HCT116 (cell line): ENCODE data around the gene FAM118A. TPM values are rescaled to one million over a fixed set of nuclear protein-coding genes. Genes with fewer than 3 reads are reported as not detected.

Source experiments
- ATAC-seq: fragments of 200-7000 bp; cut with Tn5 transposase; 2 replicates; pipeline ENCODE4 v1.9.1; 2020; ENCODE audit warnings: mild to moderate bottlenecking, moderate library complexity
- BruUV-seq: library from RNA; stranded (reverse); fragments of 400-500 nt; replicated peaks from 2 replicates; lab custom pipeline; 2021; lab: Mats Ljungman, UMichigan
- CTCF ChIA-PET: fragments of 300-600 bp; sonication (Branson Sonifier 250); formaldehyde crosslinking; loops from one replicate; lab custom pipeline; 2021; ENCODE audit warnings: antibody characterized with exemption; lab: Charles Lee
- POLR2A ChIA-PET: fragments of 300-600, 350-600 bp; sonication (Branson Sonifier 250); formaldehyde crosslinking; loops from one replicate; lab custom pipeline; 2021; ENCODE audit warnings: antibody characterized with exemption; lab: Charles Lee
- RAD21 ChIA-PET, 2 experiments: fragments of 300-600 bp; sonication (Branson Sonifier 250); formaldehyde crosslinking; loops; one replicate each; lab custom pipeline; 2023; ENCODE audit warnings: low total read pairs in 2 of 2; ENCODE audit not compliant: uncharacterized antibody in 2 of 2, unreplicated experiment in 2 of 2, low non-redundant PET in 1 of 2; lab: Charles Lee
- DNase-seq: peaks from one replicate; pipeline ENCODE4 v3.0.0-alpha.2; 2010; ENCODE audit warnings: low read depth, low spot score
- H2AFZ ChIP-seq: fragments of 200-600 bp; shearing (Covaris generic), sonication (generic); 2 replicates; pipeline ENCODE4 v1.6.1; 2017; ENCODE audit warnings: low read depth, mixed run types, mixed read lengths, antibody characterized with exemption, low read length; ENCODE audit not compliant: poor library complexity, severe bottlenecking
- H3K27ac ChIP-seq: 2 replicates; pipeline ENCODE4 v1.5.1; 2012; ENCODE audit warnings: low read depth, low read length
- H3K27me3 ChIP-seq: fragments of 200-600 bp; sonication (generic); 2 replicates; pipeline ENCODE4 v1.6.1; 2016; ENCODE audit warnings: mixed run types, low read length, mixed read lengths; ENCODE audit not compliant: insufficient read depth
- H3K36me3 ChIP-seq, 2 experiments: fragments of 200-500 bp in 1 of 2; fragments of 200-600 bp in 1 of 2; sonication (Bioruptor generic) in 1 of 2; sonication (generic) in 1 of 2; 2 replicates each; pipeline versions ENCODE4 v1.5.1 to v1.6.1; 2014 to 2016; ENCODE audit warnings: low read length in 2 of 2, inconsistent platforms in 1 of 2, mixed read lengths in 1 of 2, mixed run types in 1 of 2; ENCODE audit not compliant: insufficient read depth in 2 of 2, control insufficient read depth in 1 of 2
- H3K4me1 ChIP-seq, 2 experiments: fragments of 200-600 bp in 1 of 2; sonication (generic) in 1 of 2; 2 replicates each; pipeline versions ENCODE4 v1.5.1 to v1.6.1; 2012 to 2017; ENCODE audit warnings: low read length in 2 of 2, inconsistent platforms in 1 of 2, mild to moderate bottlenecking in 1 of 2, mixed read lengths in 1 of 2, mixed run types in 1 of 2, moderate library complexity in 1 of 2; ENCODE audit not compliant: insufficient read depth in 2 of 2, control insufficient read depth in 1 of 2
- H3K4me2 ChIP-seq: fragments of 200-600 bp; sonication (generic); 2 replicates; pipeline ENCODE4 v1.6.1; 2017; ENCODE audit warnings: mixed run types, low read length, mixed read lengths
- H3K4me3 ChIP-seq, 2 experiments: fragments of 200-600 bp in 1 of 2; sonication (generic) in 1 of 2; replicated peaks in 1 of 2; 2 replicates each; pipeline ENCODE4 v1.5.1; 2011 to 2016; ENCODE audit warnings: low read length in 2 of 2, control low read depth in 1 of 2, low read depth in 1 of 2, mild to moderate bottlenecking in 1 of 2, mixed read lengths in 1 of 2, mixed run types in 1 of 2
- H3K79me2 ChIP-seq: fragments of 200-600 bp; sonication (generic); 2 replicates; pipeline ENCODE4 v1.6.1; 2017; ENCODE audit warnings: mild to moderate bottlenecking, mixed run types, low read length, moderate library complexity, mixed read lengths; ENCODE audit not compliant: insufficient read depth
- H3K9ac ChIP-seq: fragments of 200-600 bp; sonication (generic); 2 replicates; pipeline ENCODE4 v1.6.1; 2016; ENCODE audit warnings: low read length, mixed read lengths
- H3K9me2 ChIP-seq: fragments of 200-600 bp; sonication (generic), shearing (Covaris generic); 2 replicates; pipeline ENCODE4 v1.6.1; 2017; ENCODE audit warnings: mixed run types, mild to moderate bottlenecking, moderate library complexity; ENCODE audit not compliant: insufficient read depth
- H3K9me3 ChIP-seq, 2 experiments: fragments of 200-500 bp in 1 of 2; fragments of 200-600 bp in 1 of 2; sonication (Bioruptor generic) in 1 of 2; sonication (generic) in 1 of 2; 2 replicates each; pipeline ENCODE4 v1.6.1; 2014 to 2017; ENCODE audit warnings: low read length in 2 of 2, mixed read lengths in 2 of 2, inconsistent platforms in 1 of 2, low read depth in 1 of 2, mild to moderate bottlenecking in 1 of 2, mixed run types in 1 of 2, moderate library complexity in 1 of 2; ENCODE audit not compliant: control insufficient read depth in 1 of 2, insufficient read depth in 1 of 2
- H4K20me1 ChIP-seq: fragments of 200-600 bp; sonication (generic), shearing (Covaris generic); 2 replicates; pipeline ENCODE4 v1.6.1; 2017; ENCODE audit warnings: mixed run types, mild to moderate bottlenecking, moderate library complexity; ENCODE audit not compliant: insufficient read depth
- EZH2phosphoT487 ChIP-seq: fragments of 200-600 bp; IDR thresholded peaks from 2 replicates; pipeline ENCODE4 v1.6.1; 2018; ENCODE audit warnings: antibody characterized with exemption, borderline replicate concordance
- POLR2AphosphoS5 ChIP-seq: IDR thresholded peaks from 2 replicates; pipeline ENCODE4 v1.6.1; 2011; ENCODE audit warnings: mild to moderate bottlenecking, low read depth, low read length, moderate library complexity
- SIN3A ChIP-seq: IDR thresholded peaks from 2 replicates; pipeline ENCODE4 v1.6.1; 2012; ENCODE audit warnings: low read depth
- SP1 ChIP-seq: IDR thresholded peaks from 2 replicates; pipeline ENCODE4 v1.6.1; 2012; ENCODE audit warnings: low read depth
- ZFX ChIP-seq: fragments of 450-650 bp; IDR thresholded peaks from 2 replicates; pipeline ENCODE4 v1.6.1; 2017
- ZNF274 ChIP-seq: fragments of 200-500 bp; sonication (Bioruptor generic); IDR thresholded peaks from 2 replicates; pipeline ENCODE4 v1.6.1; 2014; ENCODE audit warnings: mild to moderate bottlenecking, low read depth, low read length, inconsistent platforms
- intact Hi-C: fragments of 100-400 bp; cut with micrococcal nuclease; formaldehyde crosslinking; loops from 2 replicates; pipeline ENCODE4 v1.10.0; 2022
- total RNA-seq: library from RNA; stranded (reverse); gene quantifications from one replicate; pipeline ENCODE4 v1.2.1, GENCODE V29; 2021; ENCODE audit not compliant: unreplicated experiment
- TF ChIP-seq, protein P1 (sequence below), 3 experiments: fragments of 200-600 bp in 1 of 3; sonication (generic) in 1 of 3; IDR thresholded peaks in 2 of 3; conservative IDR thresholded peaks in 1 of 3; 2 replicates each; pipeline ENCODE4 v1.5.1; 2012 to 2017; ENCODE audit warnings: low read depth in 2 of 3, low read length in 2 of 3, antibody characterized with exemption in 1 of 3, borderline replicate concordance in 1 of 3, control low read depth in 1 of 3, mild to moderate bottlenecking in 1 of 3, mixed read lengths in 1 of 3, mixed run types in 1 of 3, moderate library complexity in 1 of 3; ENCODE audit not compliant: insufficient read depth in 1 of 3

FAM118A gene
- total RNA-seq, 1 experiment from 2014 or later, result 43.2 TPM

DNA sequence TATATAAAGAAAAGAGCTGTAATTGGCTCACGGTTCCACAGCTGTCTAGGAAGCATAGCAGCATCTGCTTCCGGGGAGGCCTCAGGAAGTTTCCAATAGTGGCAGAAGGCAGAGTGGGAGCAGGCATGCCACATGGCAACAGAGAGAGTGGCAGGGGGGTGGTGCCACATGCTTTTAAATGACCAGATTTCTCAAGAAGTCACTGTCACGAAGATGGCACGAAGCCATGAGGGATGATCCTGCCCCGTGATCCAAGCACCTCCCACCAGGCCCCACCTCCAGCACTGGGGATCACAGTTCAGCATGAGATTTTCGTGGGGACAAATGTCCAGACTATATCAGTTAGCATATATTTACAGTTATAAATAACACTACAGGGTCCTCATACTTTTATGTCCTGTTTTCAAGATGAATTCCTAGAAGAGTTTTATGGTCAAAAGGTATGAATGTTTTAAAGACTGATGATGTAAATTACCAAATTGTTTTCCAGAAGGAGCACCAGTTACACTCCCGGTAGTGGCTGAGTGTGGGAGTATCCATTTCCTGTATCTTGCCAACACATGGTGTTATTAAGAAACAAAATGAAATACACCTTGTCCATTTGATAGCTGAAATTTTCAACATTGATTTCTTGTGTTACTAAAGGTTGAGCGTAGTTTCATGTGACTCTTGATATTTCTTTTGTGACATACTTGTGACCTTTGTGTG is 19.2 kb downstream of the FAM118A start:
- ChIA-PET CTCF (no interaction called here), POLR2A (no interaction called here), RAD21 (no interaction called here)
- Histone ChIP-seq H3K4me1 (no peaks in the 10 kb centered on the region), H3K9me3 (no peaks in the 10 kb centered on the region), H3K4me3 (no peak overlapping the region), H4K20me1 (no peaks in the 10 kb centered on the region), H3K27me3 (no peaks in the 10 kb centered on the region), H3K9me2 (no peaks in the 10 kb centered on the region), H3K27ac (no peak overlapping the region), H3K36me3 (peaks cover 12 to 27% of the 10 kb centered on the region in 2 experiments; a peak in 3 of 4 replicates), H2AFZ (no peak overlapping the region), H3K9ac (no peak overlapping the region), H3K79me2 (peaks cover 14% of the 10 kb centered on the region; the same call in 1 of the 2 replicates), H3K4me2 (no peak overlapping the region)
- intact Hi-C loops, result no loop called here
- ATAC-seq (peak; percentile 25; the same call in 1 of the 2 replicates), DNase-seq (no peak)
- BruUV-seq, result no TSS peak
- no peak for TF ChIP-seq SP1
- no peak for TF ChIP-seq ZNF274
- TF ChIP-seq POLR2AphosphoS5, result no peak
- no peak for TF ChIP-seq ZFX
- TF ChIP-seq, protein P1, sequence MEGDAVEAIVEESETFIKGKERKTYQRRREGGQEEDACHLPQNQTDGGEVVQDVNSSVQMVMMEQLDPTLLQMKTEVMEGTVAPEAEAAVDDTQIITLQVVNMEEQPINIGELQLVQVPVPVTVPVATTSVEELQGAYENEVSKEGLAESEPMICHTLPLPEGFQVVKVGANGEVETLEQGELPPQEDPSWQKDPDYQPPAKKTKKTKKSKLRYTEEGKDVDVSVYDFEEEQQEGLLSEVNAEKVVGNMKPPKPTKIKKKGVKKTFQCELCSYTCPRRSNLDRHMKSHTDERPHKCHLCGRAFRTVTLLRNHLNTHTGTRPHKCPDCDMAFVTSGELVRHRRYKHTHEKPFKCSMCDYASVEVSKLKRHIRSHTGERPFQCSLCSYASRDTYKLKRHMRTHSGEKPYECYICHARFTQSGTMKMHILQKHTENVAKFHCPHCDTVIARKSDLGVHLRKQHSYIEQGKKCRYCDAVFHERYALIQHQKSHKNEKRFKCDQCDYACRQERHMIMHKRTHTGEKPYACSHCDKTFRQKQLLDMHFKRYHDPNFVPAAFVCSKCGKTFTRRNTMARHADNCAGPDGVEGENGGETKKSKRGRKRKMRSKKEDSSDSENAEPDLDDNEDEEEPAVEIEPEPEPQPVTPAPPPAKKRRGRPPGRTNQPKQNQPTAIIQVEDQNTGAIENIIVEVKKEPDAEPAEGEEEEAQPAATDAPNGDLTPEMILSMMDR (IDR thresholded peaks at IDR 0.05 in 2 of 3, conservative IDR thresholded peaks at IDR 0.05 in 1 of 3; ENCODE audit: borderline replicate concordance in 1 of 3, insufficient read depth in 1 of 3, low read depth in 2 of 3, low read length in 2 of 3), result no peak
- no peak for TF ChIP-seq SIN3A
- no peak for TF ChIP-seq EZH2phosphoT487
